ENCODE results near the gene UIMC1.
"Not testable (repeated sequence)": the region's sequence is repeated elsewhere in the genome, so short reads cannot be mapped to it uniquely, and the experiment has no call there.

Gene UIMC1

GRCh38 chr5:177003649-177004048 is 2.9 kb downstream of the UIMC1 start:
- peaks cover 14% of the 10 kb centered on the region for H3K4me1 ChIP-seq (ENCODE audit: control insufficient read depth, insufficient read depth, low read length)
- no peak overlapping the region for H3K27ac ChIP-seq (ENCODE audit: extremely low read depth, low read depth, low read length)
- no peak for TF ChIP-seq ELK4 (IDR thresholded peaks at IDR 0.05; ENCODE audit: borderline replicate concordance, low read depth, low read length)
- peak; percentile 63; the same call in 1 of the 2 replicates for TF ChIP-seq ZNF600 (tag by site-specific recombination; IDR thresholded peaks at IDR 0.05)
- no peak for TF ChIP-seq ZNF221 (tag by site-specific recombination; IDR thresholded peaks at IDR 0.05; ENCODE audit: borderline replicate concordance)
- TF ChIP-seq YY1 (tag by site-specific recombination; IDR thresholded peaks at IDR 0.05) = no peak
- no peak for TF ChIP-seq OVOL3 (tag by site-specific recombination; IDR thresholded peaks at IDR 0.05)
- TF ChIP-seq ZNF626 (tag by site-specific recombination; IDR thresholded peaks at IDR 0.05) = no peak
- TF ChIP-seq ZNF785 (tag by site-specific recombination; IDR thresholded peaks at IDR 0.05) = no peak
- no peak for TF ChIP-seq ZNF174 (tag by site-specific recombination; IDR thresholded peaks at IDR 0.05)
- TF ChIP-seq, protein P1, sequence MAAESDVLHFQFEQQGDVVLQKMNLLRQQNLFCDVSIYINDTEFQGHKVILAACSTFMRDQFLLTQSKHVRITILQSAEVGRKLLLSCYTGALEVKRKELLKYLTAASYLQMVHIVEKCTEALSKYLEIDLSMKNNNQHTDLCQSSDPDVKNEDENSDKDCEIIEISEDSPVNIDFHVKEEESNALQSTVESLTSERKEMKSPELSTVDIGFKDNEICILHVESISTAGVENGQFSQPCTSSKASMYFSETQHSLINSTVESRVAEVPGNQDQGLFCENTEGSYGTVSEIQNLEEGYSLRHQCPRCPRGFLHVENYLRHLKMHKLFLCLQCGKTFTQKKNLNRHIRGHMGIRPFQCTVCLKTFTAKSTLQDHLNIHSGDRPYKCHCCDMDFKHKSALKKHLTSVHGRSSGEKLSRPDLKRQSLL (tag by site-specific recombination; IDR thresholded peaks at IDR 0.05) = 0 out of 2 replicates have a peak, but pooled peaks have one; percentile 7
- ChIA-PET CTCF (interaction anchor here (1.2 kb wide), 1 partner anchor 10 kb away, joined by 4 read pairs; no protein-coding TSS in a partner anchor), POLR2A (interaction anchor here (0.5 to 2.4 kb wide), 2 partner anchors 19 to 68 kb away, joined by 3 to 6 read pairs; partner anchors contain the start of gene ZNF346)
- no peaks in the 10 kb centered on the region; a peak in 1 of 3 replicates for H3K36me3 ChIP-seq (ENCODE audit: control insufficient read depth in 2 of 2, insufficient read depth in 1 of 2, low read length in 2 of 2)
- H3K4me3 ChIP-seq (ENCODE audit: low read depth, low read length) = no peak overlapping the region
- H3K9me3 ChIP-seq (ENCODE audit: control insufficient read depth, insufficient read depth, low read depth, low read length) = no peaks in the 10 kb centered on the region

GRCh38 chr5:176999526-176999925 is 7.1 kb downstream of the UIMC1 start:
- CTCF ChIA-PET; H3K9me3 ChIP-seq (ENCODE audit: control insufficient read depth, insufficient read depth, low read depth, low read length); H3K27ac ChIP-seq (ENCODE audit: extremely low read depth, low read depth, low read length); H3K36me3 ChIP-seq (ENCODE audit: control insufficient read depth in 2 of 2, insufficient read depth in 1 of 2, low read length in 2 of 2); H3K4me3 ChIP-seq (ENCODE audit: low read depth, low read length); POLR2A ChIA-PET: not testable (repeated sequence)
- H3K4me1 ChIP-seq (ENCODE audit: control insufficient read depth, insufficient read depth, low read length) = peaks cover 15% of the 10 kb centered on the region
- peak; percentile 91 for TF ChIP-seq ZNF146 (tag by site-specific recombination; IDR thresholded peaks at IDR 0.05)

GRCh38 chr5:176998828-176999227 is 7.8 kb downstream of the UIMC1 start:
- ChIA-PET POLR2A (no interaction called here), CTCF (no interaction called here)
- Histone ChIP-seq H3K36me3 (ENCODE audit: control insufficient read depth in 2 of 2, insufficient read depth in 1 of 2, low read length in 2 of 2) (no peaks in the 10 kb centered on the region; a peak in 1 of 3 replicates), H3K9me3 (ENCODE audit: control insufficient read depth, insufficient read depth, low read depth, low read length) (no peaks in the 10 kb centered on the region), H3K27ac (ENCODE audit: extremely low read depth, low read depth, low read length) (no peak overlapping the region), H3K4me1 (ENCODE audit: control insufficient read depth, insufficient read depth, low read length) (peaks cover 9% of the 10 kb centered on the region), H3K4me3 (ENCODE audit: low read depth, low read length) (no peak overlapping the region)
- TF ChIP-seq YY1 (tag by site-specific recombination; IDR thresholded peaks at IDR 0.05) (no peak), EGR2 (tag by site-specific recombination; IDR thresholded peaks at IDR 0.05; ENCODE audit: low read depth) (no peak), ZNF121 (tag by site-specific recombination; IDR thresholded peaks at IDR 0.05) (peak; percentile 70; the same call in 1 of the 2 replicates)

GRCh38 chr5:176996780-176997179 is 9.8 kb downstream of the UIMC1 start:
- no peaks in the 10 kb centered on the region for H3K9me3 ChIP-seq (ENCODE audit: control insufficient read depth, insufficient read depth, low read depth, low read length)
- TF ChIP-seq ZNF112 (tag by site-specific recombination; IDR thresholded peaks at IDR 0.05) (no peak), SCRT2 (tag by site-specific recombination; IDR thresholded peaks at IDR 0.05) (peak; percentile 36; the same call in 1 of the 2 replicates), ZNF354C (tag by site-specific recombination; IDR thresholded peaks at IDR 0.05; ENCODE audit: borderline replicate concordance, low read depth) (no peak), ZNF175 (tag by site-specific recombination; IDR thresholded peaks at IDR 0.05) (no peak)
- peaks cover 7% of the 10 kb centered on the region; the same call in 1 of the 2 replicates for H3K4me1 ChIP-seq (ENCODE audit: control insufficient read depth, insufficient read depth, low read length)
- H3K36me3 ChIP-seq (ENCODE audit: control insufficient read depth in 2 of 2, insufficient read depth in 1 of 2, low read length in 2 of 2) = no peaks in the 10 kb centered on the region; a peak in 1 of 3 replicates
- H3K27ac ChIP-seq (ENCODE audit: extremely low read depth, low read depth, low read length) = peak overlapping the region; percentile 0; the same call in 1 of the 2 replicates
- POLR2A ChIA-PET = interaction anchor here (1.1 kb wide), 1 partner anchor 9 kb away, joined by 8 read pairs; the partner anchor contains the start of gene UIMC1
- CTCF ChIA-PET = interaction anchor here (1.2 kb wide), 1 partner anchor 10 kb away, joined by 3 read pairs; the partner anchor contains the start of gene UIMC1
- H3K4me3 ChIP-seq (ENCODE audit: low read depth, low read length) = no peak overlapping the region

Data from HEK293 (cell line).